Measurements from ENCODE around the gene PDZD8. TPM values are rescaled to one million over a fixed set of nuclear protein-coding genes. Genes with fewer than 3 reads are reported as not detected.
A peak's percentile ranks its signal among the peaks of the same experiment; 100 is the strongest.

Gene PDZD8
- total RNA-seq = 13.9 and 15.4 TPM in 2 replicates
- polyA plus RNA-seq = 27.2 and 34.6 TPM in 2 replicates
- 11.9 and 16.1 TPM in 2 replicates for polyA plus RNA-seq (2012)
- polyA minus RNA-seq (ENCODE audit: low replicate concordance) = 5.4 and 9.7 TPM in 2 replicates

GRCh38 chr10:117375360-117376178 is at the start of gene PDZD8:
Gene PDZD8 (minus strand): TSS chr10:117375440. CDS start chr10:117375227, 213 bp downstream.
- Histone ChIP-seq H3K79me2 (ENCODE audit: control insufficient read depth, insufficient read depth, low read length) (peaks cover 40% of the 10 kb centered on the region), H3K36me3 (ENCODE audit: control insufficient read depth, insufficient read depth, low read length) (no peaks in the 10 kb centered on the region), H3K27me3 (ENCODE audit: control insufficient read depth, insufficient read depth, low read length) (peaks cover 7% of the 10 kb centered on the region), H3K9me3 (ENCODE audit: control insufficient read depth, insufficient read depth, low read depth, low read length) (no peaks in the 10 kb centered on the region), H4K20me1 (ENCODE audit: control insufficient read depth, extremely low read depth, insufficient read depth, low read length) (peaks cover 3% of the 10 kb centered on the region), H2AFZ (ENCODE audit: low read length) (peak within 1 kb of the TSS; percentile 96), H3K27ac (ENCODE audit: insufficient read depth, low read length) (peak within 1 kb of the TSS; percentile 86), H3K4me3 (replicated peaks in 1 of 4; ENCODE audit: control extremely low read depth in 1 of 4, insufficient read depth in 1 of 4, low read depth in 3 of 4, low read length in 4 of 4) (peak within 1 kb of the TSS; percentile 68 to 94 (median 82)), H3K4me2 (ENCODE audit: extremely low read depth, insufficient read depth, low read length) (peak within 1 kb of the TSS; percentile 98), H3K9ac (ENCODE audit: insufficient read depth, low read length) (peak within 1 kb of the TSS; percentile 93), H3K4me1 (ENCODE audit: control insufficient read depth, extremely low read depth, insufficient read depth, low read length) (peaks cover 3% of the 10 kb centered on the region)
- no peak for TF ChIP-seq EZH2 (IDR thresholded peaks at IDR 0.05; ENCODE audit: low read length, missing control alignments)
- TF ChIP-seq, protein P1, sequence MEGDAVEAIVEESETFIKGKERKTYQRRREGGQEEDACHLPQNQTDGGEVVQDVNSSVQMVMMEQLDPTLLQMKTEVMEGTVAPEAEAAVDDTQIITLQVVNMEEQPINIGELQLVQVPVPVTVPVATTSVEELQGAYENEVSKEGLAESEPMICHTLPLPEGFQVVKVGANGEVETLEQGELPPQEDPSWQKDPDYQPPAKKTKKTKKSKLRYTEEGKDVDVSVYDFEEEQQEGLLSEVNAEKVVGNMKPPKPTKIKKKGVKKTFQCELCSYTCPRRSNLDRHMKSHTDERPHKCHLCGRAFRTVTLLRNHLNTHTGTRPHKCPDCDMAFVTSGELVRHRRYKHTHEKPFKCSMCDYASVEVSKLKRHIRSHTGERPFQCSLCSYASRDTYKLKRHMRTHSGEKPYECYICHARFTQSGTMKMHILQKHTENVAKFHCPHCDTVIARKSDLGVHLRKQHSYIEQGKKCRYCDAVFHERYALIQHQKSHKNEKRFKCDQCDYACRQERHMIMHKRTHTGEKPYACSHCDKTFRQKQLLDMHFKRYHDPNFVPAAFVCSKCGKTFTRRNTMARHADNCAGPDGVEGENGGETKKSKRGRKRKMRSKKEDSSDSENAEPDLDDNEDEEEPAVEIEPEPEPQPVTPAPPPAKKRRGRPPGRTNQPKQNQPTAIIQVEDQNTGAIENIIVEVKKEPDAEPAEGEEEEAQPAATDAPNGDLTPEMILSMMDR (conservative IDR thresholded peaks at IDR 0.05 in 1 of 2, IDR thresholded peaks at IDR 0.05 in 1 of 2; ENCODE audit: low read depth in 1 of 2, low read length in 2 of 2) = no peak
- DNase-seq (ENCODE audit: low read depth in 2 of 2) = peak; percentile 90 to 94

- no peaks in the 10 kb centered on the region for H3K79me2 ChIP-seq (ENCODE audit: control insufficient read depth, insufficient read depth, low read length)
- no peak for TF ChIP-seq EZH2 (IDR thresholded peaks at IDR 0.05; ENCODE audit: low read length, missing control alignments)
- TF ChIP-seq, protein P1 (conservative IDR thresholded peaks at IDR 0.05 in 1 of 2, IDR thresholded peaks at IDR 0.05 in 1 of 2; ENCODE audit: low read depth in 1 of 2, low read length in 2 of 2) = no peak
- H3K4me3 ChIP-seq (replicated peaks in 1 of 4; ENCODE audit: control extremely low read depth in 1 of 4, insufficient read depth in 1 of 4, low read depth in 3 of 4, low read length in 4 of 4) = no peak overlapping the region
- H3K27me3 ChIP-seq (ENCODE audit: control insufficient read depth, insufficient read depth, low read length) = no peaks in the 10 kb centered on the region
- H3K4me2 ChIP-seq (ENCODE audit: extremely low read depth, insufficient read depth, low read length) = no peak overlapping the region
- H3K4me1 ChIP-seq (ENCODE audit: control insufficient read depth, extremely low read depth, insufficient read depth, low read length) = no peaks in the 10 kb centered on the region
- DNase-seq (ENCODE audit: low read depth in 2 of 2) = no peak
- H3K9me3 ChIP-seq (ENCODE audit: control insufficient read depth, insufficient read depth, low read depth, low read length) = no peaks in the 10 kb centered on the region
- H3K36me3 ChIP-seq (ENCODE audit: control insufficient read depth, insufficient read depth, low read length) = no peaks in the 10 kb centered on the region
- H2AFZ ChIP-seq (ENCODE audit: low read length) = no peak overlapping the region
- no peaks in the 10 kb centered on the region for H4K20me1 ChIP-seq (ENCODE audit: control insufficient read depth, extremely low read depth, insufficient read depth, low read length)
- H3K9ac ChIP-seq (ENCODE audit: insufficient read depth, low read length) = no peak overlapping the region
- H3K27ac ChIP-seq (ENCODE audit: insufficient read depth, low read length) = no peak overlapping the region
These were observed 48.9 kb upstream of the PDZD8 start for GRCh38 chr10:117424171-117424570.

DNA sequence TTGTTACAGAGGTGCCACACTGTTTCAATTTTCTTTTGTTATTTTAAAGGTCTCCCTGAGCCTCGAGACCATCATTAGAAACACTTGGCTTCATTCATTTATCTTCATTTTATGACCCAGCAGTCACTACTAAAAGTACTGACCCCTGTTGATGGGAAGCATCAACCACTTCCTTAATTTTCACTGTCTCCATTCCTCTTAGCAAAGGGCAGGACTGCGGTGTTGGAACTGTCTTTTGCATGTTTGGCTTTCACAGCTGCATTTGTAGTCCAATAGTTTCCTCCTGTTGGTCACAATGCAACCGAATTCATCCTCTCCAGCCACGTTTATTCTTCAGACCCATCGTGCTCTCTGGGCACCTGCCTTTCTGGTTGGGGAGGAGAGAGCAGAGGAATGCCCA is 46.7 kb upstream of the PDZD8 start:
- Histone ChIP-seq H3K9me3 (ENCODE audit: control insufficient read depth, insufficient read depth, low read depth, low read length) (no peaks in the 10 kb centered on the region), H3K4me3 (replicated peaks in 1 of 4; ENCODE audit: control extremely low read depth in 1 of 4, insufficient read depth in 1 of 4, low read depth in 3 of 4, low read length in 4 of 4) (no peak overlapping the region), H3K27me3 (ENCODE audit: control insufficient read depth, insufficient read depth, low read length) (no peaks in the 10 kb centered on the region), H3K4me1 (ENCODE audit: control insufficient read depth, extremely low read depth, insufficient read depth, low read length) (no peaks in the 10 kb centered on the region), H3K9ac (ENCODE audit: insufficient read depth, low read length) (no peak overlapping the region), H2AFZ (ENCODE audit: low read length) (no peak overlapping the region), H3K4me2 (ENCODE audit: extremely low read depth, insufficient read depth, low read length) (no peak overlapping the region), H3K79me2 (ENCODE audit: control insufficient read depth, insufficient read depth, low read length) (no peaks in the 10 kb centered on the region), H4K20me1 (ENCODE audit: control insufficient read depth, extremely low read depth, insufficient read depth, low read length) (no peaks in the 10 kb centered on the region), H3K27ac (ENCODE audit: insufficient read depth, low read length) (no peak overlapping the region), H3K36me3 (ENCODE audit: control insufficient read depth, insufficient read depth, low read length) (no peaks in the 10 kb centered on the region)
- TF ChIP-seq EZH2 (IDR thresholded peaks at IDR 0.05; ENCODE audit: low read length, missing control alignments) = no peak
- TF ChIP-seq, protein P1 (conservative IDR thresholded peaks at IDR 0.05 in 1 of 2, IDR thresholded peaks at IDR 0.05 in 1 of 2; ENCODE audit: low read depth in 1 of 2, low read length in 2 of 2) = no peak
- no peak for DNase-seq (ENCODE audit: low read depth in 2 of 2)

Measured in fibroblast of lung (primary cell).